ENCODE results near the gene CLCN3.
"Not testable (repeated sequence)": the region's sequence is repeated elsewhere in the genome, so short reads cannot be mapped to it uniquely, and the experiment has no call there.

Gene CLCN3

DNA sequence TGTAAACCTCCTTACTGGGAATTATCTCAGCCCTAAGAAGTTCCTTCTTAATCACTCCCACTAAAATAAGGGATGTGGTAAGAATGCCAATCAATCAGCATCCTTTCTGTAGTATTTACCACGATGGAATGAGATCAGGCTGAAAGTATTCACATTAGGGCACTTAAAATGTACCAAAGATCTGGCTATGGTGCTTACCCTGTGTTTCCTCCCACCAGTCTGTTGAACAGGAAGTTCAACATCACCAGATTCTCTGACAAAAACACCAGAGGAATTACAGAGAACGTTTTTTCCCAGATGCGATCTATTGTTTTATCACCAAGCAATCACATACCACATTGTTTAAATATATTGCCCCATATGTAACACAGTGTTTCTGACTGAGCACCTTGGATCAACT, 2.1 kb upstream of the CLCN3 start:
- no peak for DNase-seq (ENCODE audit: low read depth)

DNA sequence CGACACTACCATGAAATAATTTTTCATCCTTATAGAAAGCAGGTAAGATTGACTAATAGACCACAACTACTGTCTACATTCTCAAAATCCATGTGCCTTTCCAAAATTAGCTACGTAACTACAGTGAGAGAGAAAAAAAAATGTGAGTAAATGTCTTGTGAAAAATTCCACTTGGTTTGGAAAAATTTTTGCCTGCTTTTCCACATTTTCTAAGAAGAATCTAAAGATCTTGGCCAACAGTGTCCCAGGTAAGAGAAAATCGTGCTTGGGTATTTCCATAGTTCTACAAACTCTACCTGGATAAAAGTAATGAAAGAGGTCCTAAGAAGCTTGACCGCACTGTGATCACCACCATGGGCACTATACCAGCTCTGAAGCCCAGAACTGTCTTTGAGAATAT, 1.4 kb upstream of the CLCN3 start:
- no peak for DNase-seq (ENCODE audit: low read depth)

DNA sequence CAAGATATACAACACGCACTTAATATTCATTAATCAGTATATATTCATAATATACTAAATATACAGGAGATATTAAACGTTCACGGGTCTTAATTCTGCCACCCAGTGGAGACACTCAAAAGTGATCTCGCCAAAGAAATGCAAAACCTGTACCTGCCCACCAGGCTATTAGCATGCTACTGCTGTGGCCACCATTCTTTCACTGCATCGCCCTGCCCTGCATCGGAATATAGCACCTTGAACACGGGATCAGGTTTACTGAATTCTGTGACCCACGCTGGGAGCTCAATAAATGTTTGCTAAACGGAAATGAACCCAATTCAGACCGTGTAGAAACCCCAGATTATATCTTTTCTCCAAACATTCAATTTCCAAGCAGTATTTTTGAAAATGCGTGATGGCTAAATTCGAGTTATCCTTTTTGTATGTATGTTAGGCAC, 840 bp upstream of the CLCN3 start:
- peak; percentile 23 for DNase-seq (ENCODE audit: low read depth)

DNA sequence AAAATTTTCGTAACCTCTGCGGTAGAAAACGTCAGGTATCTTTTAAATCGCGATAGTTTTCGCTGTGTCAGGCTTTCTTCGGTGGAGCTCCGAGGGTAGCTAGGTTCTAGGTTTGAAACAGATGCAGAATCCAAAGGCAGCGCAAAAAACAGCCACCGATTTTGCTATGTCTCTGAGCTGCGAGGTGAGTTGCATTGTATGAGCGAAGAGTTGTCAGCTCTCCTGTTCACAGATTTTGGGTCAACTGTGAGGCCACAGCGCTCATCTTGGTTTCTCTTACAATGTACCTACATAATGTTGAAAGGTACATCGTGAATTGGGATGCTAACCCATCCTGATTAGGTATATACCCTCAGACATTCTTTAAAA, 486 bp downstream of the CLCN3 start:
- no peak for DNase-seq (ENCODE audit: low read depth)

DNA sequence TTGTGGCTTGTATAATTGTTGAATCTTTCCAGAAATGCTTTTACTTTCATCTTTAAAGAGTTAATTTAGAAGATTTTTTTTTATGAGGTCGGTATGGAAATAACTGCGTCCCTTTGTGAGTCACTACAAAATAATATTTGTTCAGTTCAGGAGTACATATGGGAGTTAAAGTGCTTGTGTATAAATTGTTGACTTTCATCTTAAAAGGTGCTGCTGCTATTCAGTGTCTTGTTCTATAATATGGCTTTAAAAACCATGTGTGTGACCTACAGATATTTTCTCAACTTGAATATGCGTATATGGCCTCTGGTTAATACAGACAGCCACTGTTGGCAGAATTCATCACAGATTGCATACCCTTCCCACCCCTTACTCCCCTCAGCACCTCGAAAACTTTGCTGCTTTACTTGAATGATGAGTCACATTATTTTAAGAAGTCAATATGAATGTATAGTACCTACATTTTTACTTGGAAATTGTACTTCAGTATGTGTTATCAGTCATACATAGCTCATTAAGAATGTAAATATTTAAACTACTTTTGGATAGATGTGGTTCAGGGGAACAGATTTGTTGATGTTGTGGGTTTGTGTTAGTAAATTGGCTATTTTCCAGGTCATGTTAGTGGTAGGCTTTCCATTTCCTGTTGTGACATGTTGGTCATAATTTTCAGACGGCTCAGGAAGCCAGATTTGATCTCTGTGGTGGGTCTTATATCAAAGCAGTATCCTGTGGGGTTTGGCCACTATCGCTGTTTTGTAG, 1.5 kb downstream of the CLCN3 start:
- peak; percentile 28 for DNase-seq (ENCODE audit: low read depth)

DNA sequence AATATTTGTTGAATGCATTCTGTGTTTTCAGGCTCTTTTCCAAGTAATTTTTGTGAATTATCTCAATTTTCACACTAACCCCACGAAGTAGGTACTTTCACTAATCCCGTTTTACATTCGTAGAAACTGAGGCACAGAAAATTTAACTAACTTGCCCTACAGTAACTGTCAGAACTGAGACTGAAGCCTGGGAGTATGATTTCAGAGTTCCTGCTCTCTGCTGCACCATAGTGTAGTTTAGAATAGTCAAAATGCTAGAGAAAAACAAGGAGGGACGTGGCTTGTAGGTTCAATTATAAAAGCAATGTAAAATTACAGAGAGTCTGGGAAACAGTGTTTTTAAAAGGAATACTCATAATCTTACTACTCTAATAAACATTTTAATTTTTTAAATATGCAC, 2.2 kb downstream of the CLCN3 start:
- no peak for DNase-seq (ENCODE audit: low read depth)

DNA sequence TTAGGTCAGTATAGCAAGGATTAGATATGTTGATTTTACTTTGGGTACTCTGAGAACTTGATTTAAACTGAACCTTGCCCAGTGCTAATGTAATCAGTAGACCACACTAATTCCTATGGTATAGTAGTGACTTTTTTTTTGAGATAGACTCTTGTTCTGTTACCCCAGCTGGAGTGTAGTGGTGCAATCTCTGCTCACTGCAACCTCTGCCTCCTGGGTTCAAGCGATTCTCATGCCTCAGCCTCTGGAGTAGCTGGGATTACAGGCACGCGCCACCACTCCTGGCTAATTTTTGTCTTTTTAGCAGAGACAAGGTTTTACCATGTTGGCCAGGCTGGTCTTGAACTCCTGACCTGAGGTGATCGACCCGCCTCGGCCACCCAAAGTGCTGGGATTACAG, 3.6 kb downstream of the CLCN3 start:
- DNase-seq (ENCODE audit: low read depth) = not testable (repeated sequence)

DNA sequence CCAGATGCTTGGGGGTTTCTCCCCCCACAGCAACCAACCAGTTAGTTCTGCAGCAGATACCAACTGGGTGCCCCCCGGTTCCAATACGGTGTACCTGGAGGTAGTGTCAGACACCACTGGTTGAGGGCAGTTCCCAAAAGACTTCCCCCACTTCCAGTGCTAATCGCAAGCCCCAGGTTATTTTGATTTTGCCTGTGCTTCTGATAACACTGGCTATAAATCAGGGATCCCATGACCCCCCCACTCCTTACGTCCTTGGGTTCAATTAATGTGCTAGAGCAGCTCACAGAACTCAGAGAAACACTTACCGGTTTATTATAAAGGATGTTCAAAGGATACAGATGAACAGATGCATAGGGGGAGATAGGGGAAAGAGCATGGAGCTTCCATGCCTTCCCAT, 5.5 kb downstream of the CLCN3 start:
- no peak for DNase-seq (ENCODE audit: low read depth)

DNA sequence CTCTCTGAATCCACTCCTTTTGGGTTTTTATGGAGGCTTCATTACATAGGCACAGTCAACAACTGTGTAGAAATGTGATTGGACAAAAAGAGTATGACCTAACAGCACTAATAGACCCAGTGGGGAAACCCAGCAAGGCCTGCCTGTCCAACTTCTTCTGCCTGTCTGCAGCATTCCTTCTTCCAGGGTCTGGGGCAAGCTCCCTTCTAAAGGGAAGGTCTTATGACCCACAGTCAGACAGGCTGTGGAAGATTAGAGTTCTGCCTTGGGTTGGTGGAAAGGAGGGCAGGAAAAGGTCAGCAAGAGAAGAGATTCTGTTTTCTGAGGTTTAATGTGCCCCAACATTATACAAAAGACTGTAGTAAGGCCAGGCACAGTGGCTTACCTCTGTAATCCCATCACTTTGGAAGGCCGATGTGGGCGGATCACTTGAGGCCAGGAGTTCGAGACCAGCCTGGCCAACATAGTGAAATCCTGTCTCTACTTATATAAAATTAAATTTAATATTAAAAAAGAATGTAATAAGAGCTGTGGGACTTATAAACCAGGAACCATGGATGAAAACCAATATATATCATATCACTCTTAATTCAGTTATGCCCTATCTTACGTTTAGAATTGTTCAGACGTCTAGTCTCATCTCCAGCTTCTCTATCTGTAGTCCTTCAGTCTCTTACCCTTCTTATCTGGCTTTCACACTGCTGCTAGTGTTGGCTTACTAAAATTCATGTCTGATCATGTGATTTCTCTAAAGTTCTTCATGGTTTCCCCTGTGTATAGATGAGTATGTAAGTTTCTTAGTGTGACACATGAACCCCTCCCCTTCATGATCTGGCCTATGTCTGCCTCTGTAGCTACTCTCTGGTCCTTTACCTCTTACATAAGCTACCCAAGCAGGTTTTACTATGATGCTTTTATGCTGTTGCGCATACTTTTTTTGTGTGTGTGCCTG, 6.2 kb downstream of the CLCN3 start:
- no peak for DNase-seq (ENCODE audit: low read depth)

DNA sequence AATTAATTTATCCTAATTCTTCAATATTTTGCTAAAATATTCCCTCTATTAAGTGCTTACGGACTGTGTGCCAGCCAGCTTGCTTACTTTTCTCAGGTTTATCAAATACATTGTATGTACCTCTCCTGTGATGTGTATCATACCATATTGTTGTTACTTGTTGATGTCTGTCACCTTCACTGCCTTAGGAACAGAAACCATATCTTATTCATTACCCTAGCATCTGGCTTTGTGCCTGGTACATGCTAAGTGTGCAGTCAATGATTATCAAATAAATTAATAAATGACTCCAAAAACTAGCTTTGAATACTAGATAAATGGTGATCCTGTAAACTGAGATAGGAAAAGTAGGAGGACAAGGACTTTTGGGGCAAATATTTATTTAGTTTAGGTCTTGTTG, 6.9 kb downstream of the CLCN3 start:
- DNase-seq (ENCODE audit: low read depth) = no peak

DNA sequence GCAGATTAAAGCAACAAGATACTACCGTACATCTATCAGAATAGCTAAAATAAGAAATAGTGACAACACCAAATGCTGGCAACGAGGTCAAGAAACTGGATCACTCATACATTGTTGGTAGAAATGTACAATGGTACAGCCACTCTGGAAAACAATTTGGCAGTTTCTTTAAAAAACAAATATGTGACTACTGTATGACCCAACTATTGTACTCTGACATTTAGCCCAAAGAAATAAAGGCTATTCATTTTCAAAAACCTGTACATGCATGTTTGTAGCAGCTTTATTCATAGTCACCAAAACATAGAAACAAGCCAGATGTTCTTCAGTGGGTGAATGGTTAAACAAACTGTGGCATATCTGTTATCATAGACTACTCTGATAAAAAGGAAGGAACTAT, 8.2 kb downstream of the CLCN3 start:
- no peak for DNase-seq (ENCODE audit: low read depth)

DNA sequence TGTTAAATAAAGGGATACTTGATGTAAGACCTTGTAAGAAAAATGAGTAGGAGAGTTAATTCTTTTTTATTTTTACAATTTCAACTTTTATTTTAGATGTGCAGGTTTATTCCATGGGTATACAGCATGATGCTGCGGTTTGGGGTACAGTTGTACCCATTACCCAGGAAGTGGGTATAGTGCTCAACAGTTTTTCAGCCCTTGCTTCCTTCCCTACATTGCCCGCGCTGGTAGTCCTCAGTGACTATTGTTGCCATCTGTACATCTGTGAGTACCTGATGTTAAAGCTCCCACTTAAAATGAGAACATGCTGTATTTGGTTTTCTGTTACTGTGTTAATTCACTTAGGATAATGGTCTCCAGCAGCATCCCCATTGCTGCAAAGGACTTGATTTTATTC, 9.7 kb downstream of the CLCN3 start:
- no peak for DNase-seq (ENCODE audit: low read depth)

DNA sequence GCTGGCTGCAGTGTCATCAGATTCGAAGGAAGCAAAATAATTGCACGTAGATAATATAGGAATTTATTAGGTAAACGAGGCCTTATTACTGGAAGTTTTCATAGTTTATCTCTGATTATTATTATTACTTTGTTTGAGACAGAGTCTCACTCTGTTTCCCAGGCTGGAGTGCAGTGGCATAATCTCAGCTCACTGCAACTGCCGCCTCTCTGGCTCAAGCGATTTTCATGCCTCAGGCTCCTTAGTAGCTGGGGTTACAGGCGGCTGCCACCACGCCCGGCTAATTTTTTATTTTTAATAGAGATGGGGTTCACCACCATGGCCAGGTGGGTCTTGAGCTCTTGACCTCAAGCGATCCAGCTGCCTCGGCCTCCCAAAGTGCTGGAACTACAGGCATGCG, 12.5 kb downstream of the CLCN3 start:
- DNase-seq (ENCODE audit: low read depth) = no peak

DNA sequence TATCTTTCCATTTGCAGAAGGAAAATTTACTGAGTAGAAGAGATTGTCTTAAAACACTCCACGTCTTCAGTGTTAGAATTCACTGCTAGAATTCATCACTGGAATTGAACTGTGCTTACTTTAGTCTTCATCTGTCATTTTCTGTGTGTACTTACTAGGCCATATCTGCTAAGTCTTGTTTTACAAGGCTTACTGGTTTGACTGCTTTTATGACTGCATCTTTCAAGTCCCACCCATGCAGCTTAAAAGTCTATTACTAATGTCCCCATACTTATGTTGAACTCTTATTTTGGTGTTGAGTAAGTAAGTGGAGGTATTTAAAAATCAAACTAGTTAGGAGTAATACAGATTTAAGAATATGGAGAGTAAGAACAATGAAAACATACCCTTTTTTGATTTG, 14.6 kb downstream of the CLCN3 start:
- no peak for DNase-seq (ENCODE audit: low read depth)

DNA sequence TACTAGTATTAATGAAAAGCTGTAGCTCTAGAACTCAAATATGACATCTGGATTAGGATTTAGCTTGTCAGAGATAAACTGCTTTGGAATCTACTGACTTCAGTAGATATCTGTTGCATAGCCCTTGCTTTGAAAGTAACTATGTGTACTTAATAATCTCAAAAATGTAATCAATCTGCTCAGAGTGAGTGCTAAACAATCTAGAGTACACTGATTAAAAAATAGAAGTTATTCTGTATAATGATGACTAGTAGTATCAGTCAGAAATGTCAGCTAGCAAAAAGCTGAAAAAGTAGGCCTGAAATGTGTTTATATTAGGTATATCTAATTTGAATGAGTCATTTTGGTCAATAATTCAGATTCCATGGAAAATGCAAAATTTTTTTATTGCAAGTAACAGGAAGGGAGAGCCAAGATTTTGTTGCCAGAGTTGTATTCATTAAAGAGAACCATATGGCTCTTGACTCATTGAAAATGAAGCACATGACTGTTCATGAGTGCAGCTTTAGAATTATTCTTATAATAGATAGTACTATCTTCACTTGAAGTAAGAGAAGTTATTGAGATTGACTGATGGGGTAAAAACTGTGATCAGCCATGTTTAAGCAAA, 20.0 kb downstream of the CLCN3 start:
- DNase-seq (ENCODE audit: low read depth) = no peak

DNA sequence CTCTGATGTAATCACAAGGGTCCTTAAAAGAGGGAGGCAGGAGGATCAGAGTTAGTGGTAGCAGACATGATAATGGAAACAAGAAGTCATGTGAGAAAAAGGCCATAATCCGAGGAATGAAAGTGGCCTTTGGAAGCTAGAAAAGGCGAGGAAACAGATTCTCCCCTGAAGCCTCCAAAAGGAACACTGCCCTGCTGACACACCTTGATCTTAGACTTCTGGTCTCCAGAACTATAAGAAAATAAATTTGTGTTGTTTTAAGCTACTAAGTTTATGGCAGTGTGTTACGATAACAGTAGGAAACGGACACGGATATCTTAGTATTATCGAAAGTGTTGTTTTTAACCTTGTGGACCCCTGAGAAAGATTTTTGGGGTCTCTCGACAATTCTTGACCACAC, 24.4 kb downstream of the CLCN3 start:
- DNase-seq (ENCODE audit: low read depth) = no peak

DNA sequence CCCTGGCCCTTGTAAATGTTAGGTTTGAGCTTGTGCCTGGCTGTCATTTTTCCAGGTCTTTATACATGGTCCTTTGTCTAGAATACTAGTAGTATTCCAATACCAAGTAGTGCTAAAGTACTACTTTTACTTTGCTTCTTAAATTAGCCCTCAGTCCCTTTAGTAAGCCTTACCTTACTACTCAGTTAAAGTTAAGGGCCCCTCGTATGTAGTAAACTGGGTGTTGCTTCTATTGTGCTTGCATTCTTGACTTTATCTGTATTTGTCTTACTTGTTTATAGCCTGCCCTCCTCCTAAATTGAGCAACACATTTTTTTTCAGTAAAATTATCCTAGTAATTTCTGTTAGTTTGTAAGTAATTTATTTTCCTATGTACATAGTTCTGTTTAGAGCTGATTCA, 25.2 kb downstream of the CLCN3 start:
- DNase-seq (ENCODE audit: low read depth) = no peak

DNA sequence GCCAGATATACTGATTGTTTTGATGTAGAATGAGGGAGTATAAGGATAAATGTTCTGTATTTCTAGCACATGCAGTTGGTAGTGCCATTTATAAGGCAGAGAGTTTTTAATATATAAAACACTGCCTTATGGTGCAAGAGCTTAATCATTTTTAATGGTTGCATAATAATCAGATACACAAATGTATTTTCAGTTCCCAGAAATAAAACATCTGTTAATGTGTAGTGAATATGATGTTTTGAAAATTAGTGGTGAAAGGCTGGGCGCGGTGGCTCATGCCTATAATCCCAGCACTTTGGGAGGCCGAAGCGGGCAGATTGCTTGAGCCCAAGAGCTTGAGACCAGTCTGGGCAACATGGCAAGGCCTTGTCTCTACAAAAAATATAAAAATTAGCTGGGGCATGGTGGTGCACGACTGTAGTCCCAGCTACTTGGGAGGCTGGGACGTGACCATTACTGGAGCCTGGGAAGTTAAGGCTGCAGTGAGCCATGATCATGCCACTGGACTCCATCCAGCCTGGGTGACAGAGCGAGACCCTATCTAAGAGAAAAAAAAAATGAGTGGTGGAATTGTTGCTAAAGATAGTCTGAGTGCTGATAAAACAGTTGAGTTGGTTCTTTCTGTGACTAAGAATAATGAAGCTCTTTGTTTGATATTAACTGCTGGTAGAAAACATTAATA, 29.3 kb downstream of the CLCN3 start:
- DNase-seq (ENCODE audit: low read depth) = no peak

DNA sequence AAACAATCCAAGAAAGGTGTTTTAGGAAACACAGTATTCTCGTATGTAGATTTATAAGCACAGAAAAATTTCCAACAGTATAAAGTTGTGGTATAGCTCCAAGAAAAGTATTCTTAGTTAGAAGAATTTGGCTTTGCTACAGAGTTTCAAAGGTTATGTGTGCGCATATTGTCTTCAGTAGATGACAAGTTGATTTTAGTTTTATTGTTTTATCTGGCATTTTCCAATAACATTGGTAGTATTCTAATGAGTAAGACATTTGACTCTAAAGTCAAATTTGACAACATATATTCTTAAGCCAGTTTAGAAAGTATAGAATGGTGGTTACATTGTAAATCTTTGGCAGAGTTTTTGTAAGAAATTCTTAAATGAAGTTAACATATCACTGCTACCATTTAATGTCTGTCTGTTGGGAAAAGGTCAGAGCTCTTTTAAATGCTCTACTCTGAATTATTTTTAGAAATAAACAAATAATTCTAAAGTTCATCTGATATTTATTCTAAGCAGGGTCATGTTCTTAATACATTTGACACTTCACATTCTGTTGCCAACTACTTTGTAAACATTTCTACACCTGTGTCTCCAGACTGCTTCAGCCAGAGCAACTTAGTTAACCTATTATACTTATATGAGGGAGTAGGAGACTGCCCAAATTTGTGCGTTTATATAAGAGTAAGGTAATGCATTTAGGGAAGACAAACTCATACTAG, 30.0 kb downstream of the CLCN3 start:
- DNase-seq (ENCODE audit: low read depth) = no peak

DNA sequence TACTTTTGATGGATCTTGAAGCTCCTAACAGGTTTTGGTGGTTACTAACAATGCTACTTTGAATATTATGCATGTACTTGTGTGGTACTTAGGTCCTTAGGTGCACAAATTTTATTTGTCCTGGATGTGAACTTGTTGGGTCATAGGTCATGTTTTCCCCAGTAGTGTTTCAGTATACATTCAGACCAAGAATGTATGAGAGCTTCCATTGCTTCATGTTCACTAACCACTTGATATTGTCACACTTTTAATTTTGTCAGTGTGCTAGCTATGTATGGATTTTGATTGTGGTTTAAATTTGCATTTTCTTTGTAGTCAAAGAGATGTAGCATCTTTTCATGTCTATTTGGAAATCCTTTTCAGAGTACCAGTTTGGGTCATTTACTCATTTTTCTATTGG, 32.2 kb downstream of the CLCN3 start:
- DNase-seq (ENCODE audit: low read depth) = no peak

DNA sequence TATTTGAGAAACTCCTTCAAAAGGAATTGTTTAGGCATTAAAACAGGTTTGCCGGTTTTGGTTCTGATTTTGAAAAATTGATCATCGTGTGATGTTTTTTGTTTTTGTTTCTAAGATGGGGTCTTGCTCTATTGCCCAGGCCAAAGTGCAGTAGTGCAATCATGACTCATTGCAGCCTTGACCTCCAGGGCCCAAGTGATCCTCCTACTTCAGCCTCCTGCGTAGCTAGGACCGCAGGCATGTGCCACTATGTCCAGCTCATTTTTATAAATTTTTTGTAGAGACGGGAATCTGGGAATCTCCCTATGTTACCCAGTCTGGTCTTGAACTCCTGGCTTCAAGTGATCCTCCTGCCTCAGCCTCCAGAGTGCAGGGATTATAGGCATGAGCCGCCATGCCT, 35.0 kb downstream of the CLCN3 start:
- DNase-seq (ENCODE audit: low read depth) = no peak
